HG02678 (cell line): ENCODE measurements around the gene GZF1.
A peak's percentile ranks its signal among the peaks of the same experiment; 100 is the strongest.

Experiments
- ATAC-seq: cut with Tn5 transposase; IDR thresholded peaks from one replicate; pipeline ENCODE4 v1.9.1; 2021; ENCODE audit warnings: mild to moderate bottlenecking, moderate library complexity; ENCODE audit not compliant: unreplicated experiment

The GZF1 gene

GRCh38 chr20:23404196-23404595 lies 42.2 kb downstream of the GZF1 start:
- ATAC-seq, result no peak

GRCh38 chr20:23406880-23407279 lies 44.9 kb downstream of the GZF1 start:
- no peak for ATAC-seq

- ATAC-seq, result peak; percentile 84
Measured at GRCh38 chr20:23407781-23408464, 45.9 kb downstream of the GZF1 start.

- ATAC-seq, result no peak
Measured at GRCh38 chr20:23408957-23409356, 47.0 kb downstream of the GZF1 start.

GRCh38 chr20:23409800-23410199 lies 47.8 kb downstream of the GZF1 start:
- no peak for ATAC-seq

GRCh38 chr20:23410916-23411695 lies 49.1 kb downstream of the GZF1 start:
- ATAC-seq, result no peak

- ATAC-seq, result no peak
Measured at GRCh38 chr20:23412026-23412425, 50.0 kb downstream of the GZF1 start.

GRCh38 chr20:23413862-23414422 lies 52.0 kb downstream of the GZF1 start:
- ATAC-seq, result no peak

GRCh38 chr20:23414526-23415188 lies 52.7 kb downstream of the GZF1 start:
- ATAC-seq, result no peak

GRCh38 chr20:23415555-23415954 lies 53.6 kb downstream of the GZF1 start:
- ATAC-seq, result no peak

- ATAC-seq, result no peak
Measured at GRCh38 chr20:23415959-23416583, 54.1 kb downstream of the GZF1 start.

- ATAC-seq, result no peak
Measured at GRCh38 chr20:23417861-23418260, 55.9 kb downstream of the GZF1 start.

- no peak for ATAC-seq
Measured at GRCh38 chr20:23419657-23419994, 57.6 kb downstream of the GZF1 start.

- peak; percentile 30 for ATAC-seq
Measured at GRCh38 chr20:23419995-23420901, 58.3 kb downstream of the GZF1 start.

GRCh38 chr20:23420943-23421931 lies 59.3 kb downstream of the GZF1 start, which contains the start of gene NAPB:
Gene NAPB, minus strand, starts transcription at chr20:23421488. Its CDS starts 86 bp downstream, at chr20:23421402.
- ATAC-seq, result peak; percentile 97
